ENCODE measurements around the gene PSAPL1.

Gene PSAPL1

DNA sequence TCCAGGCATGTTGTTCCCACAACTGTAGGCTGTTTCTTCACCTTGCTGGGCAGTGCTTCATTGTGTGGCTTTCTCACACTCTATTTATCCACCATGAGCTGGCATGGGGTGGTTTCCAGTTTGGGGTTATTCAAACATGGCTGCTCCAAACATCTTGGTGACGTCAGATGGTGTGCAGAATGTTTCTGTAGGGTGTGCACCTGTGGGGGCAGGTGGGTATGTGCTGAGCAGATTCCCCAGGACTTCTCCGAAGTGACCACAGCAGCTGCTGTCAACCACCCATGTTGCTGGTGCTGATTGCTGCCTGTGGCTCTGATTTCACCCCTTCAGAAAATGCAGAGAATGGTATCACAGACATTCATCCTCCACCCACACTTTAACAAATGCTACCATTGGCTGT is 5.0 kb upstream of the PSAPL1 start:
- Histone ChIP-seq H3K9ac (ENCODE audit: insufficient read length, low read depth) (no peak overlapping the region), H3K4me3 (ENCODE audit: insufficient read length, low read depth) (no peak overlapping the region), H3K9me3 (ENCODE audit: insufficient read depth, low read length) (peaks cover 6% of the 10 kb centered on the region), H3K4me1 (ENCODE audit: insufficient read depth, insufficient read length) (peaks cover 24% of the 10 kb centered on the region), H3K27me3 (ENCODE audit: insufficient read depth, insufficient read length) (no peaks in the 10 kb centered on the region), H3K36me3 (ENCODE audit: insufficient read depth, insufficient read length, low read length) (no peaks in the 10 kb centered on the region)
- no peak for TF ChIP-seq SUZ12 (IDR thresholded peaks at IDR 0.05; ENCODE audit: extremely low read depth, insufficient read depth, insufficient read length)
- TF ChIP-seq YY1 (IDR thresholded peaks at IDR 0.05; ENCODE audit: insufficient read depth, insufficient read length) = no peak
- TF ChIP-seq ZNF274 (IDR thresholded peaks at IDR 0.05; ENCODE audit: low read depth, low read length) = no peak
- DNase-seq (ENCODE audit: low read depth, low spot score) = no peak

DNA sequence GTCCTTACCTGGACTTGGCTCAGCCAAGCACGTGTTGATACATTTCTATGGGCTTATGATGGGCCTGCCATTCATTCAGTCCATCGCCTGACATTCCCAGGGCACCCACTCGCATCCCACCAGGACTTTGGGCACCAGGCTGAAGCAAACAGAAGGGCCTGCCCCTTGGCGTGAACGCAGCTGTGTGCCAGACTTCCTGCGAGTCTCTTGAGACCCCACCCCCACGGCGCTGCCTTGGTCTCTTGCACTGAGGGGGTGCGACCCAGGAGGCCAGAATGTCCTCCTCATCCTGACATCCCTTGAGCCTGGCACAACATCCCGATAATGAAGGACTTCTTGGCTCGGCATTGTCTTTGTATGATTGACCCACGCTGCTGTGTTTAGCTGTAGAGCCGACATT is 1.5 kb upstream of the PSAPL1 start:
- DNase-seq (ENCODE audit: low read depth, low spot score) = no peak
- H3K4me1 ChIP-seq (ENCODE audit: insufficient read depth, insufficient read length) = peaks cover 32% of the 10 kb centered on the region
- no peak overlapping the region for H3K9ac ChIP-seq (ENCODE audit: insufficient read length, low read depth)
- peaks cover 6% of the 10 kb centered on the region for H3K9me3 ChIP-seq (ENCODE audit: insufficient read depth, low read length)
- TF ChIP-seq YY1 (IDR thresholded peaks at IDR 0.05; ENCODE audit: insufficient read depth, insufficient read length) = no peak
- no peak for TF ChIP-seq SUZ12 (IDR thresholded peaks at IDR 0.05; ENCODE audit: extremely low read depth, insufficient read depth, insufficient read length)
- no peak for TF ChIP-seq ZNF274 (IDR thresholded peaks at IDR 0.05; ENCODE audit: low read depth, low read length)
- no peaks in the 10 kb centered on the region for H3K36me3 ChIP-seq (ENCODE audit: insufficient read depth, insufficient read length, low read length)
- H3K27me3 ChIP-seq (ENCODE audit: insufficient read depth, insufficient read length) = no peaks in the 10 kb centered on the region
- no peak overlapping the region for H3K4me3 ChIP-seq (ENCODE audit: insufficient read length, low read depth)

DNA sequence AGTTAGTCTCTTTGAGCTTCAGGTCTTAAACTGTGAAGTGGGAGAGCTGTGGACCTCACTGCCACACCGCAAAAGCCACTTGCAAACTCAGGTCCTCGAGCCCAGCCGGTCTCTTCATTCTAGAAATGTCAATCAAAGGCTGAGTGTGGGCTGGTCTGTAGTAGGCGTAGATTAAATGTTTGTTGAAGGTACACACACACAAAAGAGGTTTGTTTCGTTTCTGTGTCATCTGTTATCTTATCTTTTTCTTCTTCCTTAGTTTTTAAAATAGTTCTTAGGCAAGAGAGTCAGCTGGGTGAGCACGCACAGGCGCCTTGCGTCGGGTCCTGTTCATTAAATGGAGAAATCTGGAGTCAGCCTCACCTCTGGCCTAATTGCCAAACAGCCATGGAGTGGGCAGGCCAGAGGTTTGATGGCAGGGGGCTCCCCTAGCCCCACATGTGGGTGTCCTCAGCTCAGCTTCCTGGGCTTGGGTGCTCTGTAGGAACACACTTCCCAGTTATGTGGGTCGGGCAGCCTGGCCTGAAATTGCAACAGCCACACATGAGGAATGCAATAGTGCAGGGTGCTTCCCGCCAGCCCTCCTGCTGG is 836 bp upstream of the PSAPL1 start:
- no peak overlapping the region for H3K4me3 ChIP-seq (ENCODE audit: insufficient read length, low read depth)
- H3K27me3 ChIP-seq (ENCODE audit: insufficient read depth, insufficient read length) = no peaks in the 10 kb centered on the region
- H3K4me1 ChIP-seq (ENCODE audit: insufficient read depth, insufficient read length) = peaks cover 32% of the 10 kb centered on the region
- no peaks in the 10 kb centered on the region for H3K36me3 ChIP-seq (ENCODE audit: insufficient read depth, insufficient read length, low read length)
- H3K9ac ChIP-seq (ENCODE audit: insufficient read length, low read depth) = peak overlapping the region; percentile 46
- no peak for DNase-seq (ENCODE audit: low read depth, low spot score)
- peaks cover 6% of the 10 kb centered on the region for H3K9me3 ChIP-seq (ENCODE audit: insufficient read depth, low read length)
- TF ChIP-seq ZNF274 (IDR thresholded peaks at IDR 0.05; ENCODE audit: low read depth, low read length) (no peak), SUZ12 (IDR thresholded peaks at IDR 0.05; ENCODE audit: extremely low read depth, insufficient read depth, insufficient read length) (no peak), YY1 (IDR thresholded peaks at IDR 0.05; ENCODE audit: insufficient read depth, insufficient read length) (no peak)

DNA sequence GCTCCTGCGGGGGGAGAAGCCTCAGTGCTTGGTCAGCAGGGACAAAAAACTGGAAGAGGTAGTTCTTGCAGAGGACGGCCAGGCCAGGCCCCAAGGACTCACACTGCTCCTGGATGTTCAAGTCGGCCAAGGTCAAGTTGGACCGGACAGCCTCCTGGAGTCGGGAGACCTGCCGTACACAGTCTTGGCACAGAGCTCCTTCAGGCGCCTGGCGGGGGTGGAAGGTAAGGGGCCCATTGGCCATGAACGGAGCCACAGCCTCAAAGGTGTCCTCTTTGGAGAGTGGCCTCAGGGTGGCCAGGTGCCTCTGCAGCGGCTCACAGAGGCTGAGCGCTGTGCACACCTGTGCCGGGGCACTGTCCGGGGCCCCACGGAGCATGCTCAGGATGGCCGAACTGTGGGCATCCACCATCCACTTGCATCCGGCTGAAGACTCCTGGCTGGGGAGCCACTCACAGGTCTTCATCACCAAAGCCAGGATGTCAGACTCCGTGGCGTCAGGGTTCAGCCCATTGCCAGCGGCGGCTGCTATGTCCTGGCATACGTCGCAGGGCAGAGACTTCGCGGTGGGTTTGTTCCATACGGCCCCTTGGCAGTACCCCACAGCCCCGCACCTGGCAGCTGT is 477 bp downstream of the PSAPL1 start:
- no peaks in the 10 kb centered on the region for H3K36me3 ChIP-seq (ENCODE audit: insufficient read depth, insufficient read length, low read length)
- no peak overlapping the region for H3K4me3 ChIP-seq (ENCODE audit: insufficient read length, low read depth)
- peaks cover 41% of the 10 kb centered on the region for H3K4me1 ChIP-seq (ENCODE audit: insufficient read depth, insufficient read length)
- no peak for DNase-seq (ENCODE audit: low read depth, low spot score)
- peaks cover 6% of the 10 kb centered on the region for H3K9me3 ChIP-seq (ENCODE audit: insufficient read depth, low read length)
- no peaks in the 10 kb centered on the region for H3K27me3 ChIP-seq (ENCODE audit: insufficient read depth, insufficient read length)
- no peak overlapping the region for H3K9ac ChIP-seq (ENCODE audit: insufficient read length, low read depth)
- no peak for TF ChIP-seq SUZ12 (IDR thresholded peaks at IDR 0.05; ENCODE audit: extremely low read depth, insufficient read depth, insufficient read length)
- no peak for TF ChIP-seq ZNF274 (IDR thresholded peaks at IDR 0.05; ENCODE audit: low read depth, low read length)
- no peak for TF ChIP-seq YY1 (IDR thresholded peaks at IDR 0.05; ENCODE audit: insufficient read depth, insufficient read length)

DNA sequence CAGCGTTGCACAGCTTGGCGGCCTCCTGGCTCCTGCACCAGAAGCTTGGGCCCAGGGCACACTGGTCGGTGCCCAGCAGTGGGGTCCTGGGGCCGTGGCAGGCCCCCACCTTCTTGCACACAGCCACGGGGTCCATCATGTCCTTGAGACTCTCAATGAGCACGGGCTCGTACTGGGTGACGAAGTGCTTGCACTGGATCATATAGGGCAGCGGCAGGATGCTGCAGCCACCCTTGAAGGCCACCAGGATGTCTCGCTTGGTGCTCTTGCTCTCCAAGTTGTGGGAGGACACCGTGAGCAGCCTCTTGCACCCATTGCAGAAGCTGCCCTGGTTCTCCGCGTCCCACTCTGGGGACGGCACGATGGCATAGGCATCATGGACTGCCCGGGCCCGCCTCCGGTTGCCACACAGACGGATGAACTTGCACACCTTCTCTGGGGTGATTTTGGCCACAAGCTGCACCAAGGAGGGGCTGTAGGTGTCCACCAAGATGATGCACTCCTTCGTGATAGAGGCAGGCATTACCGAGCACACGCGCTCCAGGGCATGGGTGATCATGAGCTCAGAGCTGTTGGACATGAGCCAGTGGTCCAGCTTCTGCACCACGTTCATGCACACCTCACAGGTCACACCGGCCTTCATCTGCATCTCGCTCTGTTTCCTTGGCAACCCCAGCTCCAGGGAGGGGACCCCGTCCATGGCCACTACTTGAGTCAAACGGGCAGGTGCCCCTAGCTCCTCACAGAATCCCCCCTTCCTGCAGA is 1.2 kb downstream of the PSAPL1 start:
- H3K9ac ChIP-seq (ENCODE audit: insufficient read length, low read depth) = no peak overlapping the region
- H3K36me3 ChIP-seq (ENCODE audit: insufficient read depth, insufficient read length, low read length) = no peaks in the 10 kb centered on the region
- H3K4me3 ChIP-seq (ENCODE audit: insufficient read length, low read depth) = no peak overlapping the region
- H3K4me1 ChIP-seq (ENCODE audit: insufficient read depth, insufficient read length) = peaks cover 46% of the 10 kb centered on the region
- no peak for TF ChIP-seq SUZ12 (IDR thresholded peaks at IDR 0.05; ENCODE audit: extremely low read depth, insufficient read depth, insufficient read length)
- no peak for TF ChIP-seq ZNF274 (IDR thresholded peaks at IDR 0.05; ENCODE audit: low read depth, low read length)
- no peak for TF ChIP-seq YY1 (IDR thresholded peaks at IDR 0.05; ENCODE audit: insufficient read depth, insufficient read length)
- no peak for DNase-seq (ENCODE audit: low read depth, low spot score)
- no peaks in the 10 kb centered on the region for H3K27me3 ChIP-seq (ENCODE audit: insufficient read depth, insufficient read length)
- H3K9me3 ChIP-seq (ENCODE audit: insufficient read depth, low read length) = peaks cover under 1% of the 10 kb centered on the region; the same call in 1 of the 2 replicates

DNA sequence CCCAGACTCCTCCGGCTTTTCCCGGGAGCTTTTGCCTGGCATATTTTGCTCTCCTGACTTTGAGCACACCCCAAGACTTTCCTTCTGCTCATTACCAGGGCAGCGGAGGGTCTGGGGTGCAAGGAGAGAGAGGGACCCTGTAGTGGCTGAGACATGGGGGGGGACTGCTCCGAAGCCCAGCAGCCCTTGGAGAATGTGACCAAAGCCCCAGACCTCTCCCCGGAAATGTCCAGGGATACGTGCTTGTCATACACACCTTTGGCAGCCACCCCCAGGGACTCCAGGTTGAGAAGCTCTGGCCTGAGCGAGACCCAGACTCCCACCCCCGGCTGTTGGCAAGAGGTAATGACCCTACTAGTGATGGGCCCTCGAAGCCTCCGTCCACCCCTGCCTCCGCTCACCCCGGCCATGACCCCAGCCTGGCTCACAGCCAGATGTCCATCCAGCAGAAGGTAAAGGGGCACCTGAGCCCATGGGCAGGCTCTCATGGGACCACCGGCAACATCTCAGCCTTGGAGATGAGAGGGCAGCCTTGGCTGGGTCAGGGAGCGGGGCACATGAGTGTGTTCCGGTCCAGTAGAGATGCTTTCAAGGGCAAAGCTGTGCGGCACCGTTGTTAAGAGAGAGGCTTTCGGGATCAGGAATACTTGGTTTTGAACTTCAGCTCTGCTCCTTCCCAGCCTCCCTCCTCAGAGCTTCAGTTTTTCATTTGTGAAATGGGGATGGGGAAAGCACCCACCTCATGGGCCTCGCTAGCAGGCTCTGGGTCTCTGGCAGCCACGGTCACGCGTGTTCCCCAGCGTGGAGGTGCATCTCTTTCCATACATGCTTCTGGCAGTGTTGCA is 2.0 kb downstream of the PSAPL1 start:
- Histone ChIP-seq H3K36me3 (ENCODE audit: insufficient read depth, insufficient read length, low read length) (no peaks in the 10 kb centered on the region), H3K9me3 (ENCODE audit: insufficient read depth, low read length) (no peaks in the 10 kb centered on the region), H3K4me1 (ENCODE audit: insufficient read depth, insufficient read length) (peaks cover 52% of the 10 kb centered on the region), H3K9ac (ENCODE audit: insufficient read length, low read depth) (no peak overlapping the region), H3K27me3 (ENCODE audit: insufficient read depth, insufficient read length) (no peaks in the 10 kb centered on the region), H3K4me3 (ENCODE audit: insufficient read length, low read depth) (no peak overlapping the region)
- TF ChIP-seq ZNF274 (IDR thresholded peaks at IDR 0.05; ENCODE audit: low read depth, low read length) (no peak), SUZ12 (IDR thresholded peaks at IDR 0.05; ENCODE audit: extremely low read depth, insufficient read depth, insufficient read length) (no peak), YY1 (IDR thresholded peaks at IDR 0.05; ENCODE audit: insufficient read depth, insufficient read length) (no peak)
- DNase-seq (ENCODE audit: low read depth, low spot score) = no peak
